HepG2 (cell line): Measurements from ENCODE around the gene INPP4B.

Experiments
- EHMT2 ChIP-seq: fragments of 200-600 bp; sonication (generic); IDR thresholded peaks from 2 replicates; pipeline ENCODE4 v1.7.0; 2017; ENCODE audit warnings: antibody characterized with exemption, low read depth, low read length, borderline replicate concordance
- ONECUT2 ChIP-seq: sonication (generic); formaldehyde crosslinking; IDR thresholded peaks from 2 replicates; pipeline ENCODE4 v1.4.0; 2020; ENCODE audit warnings: missing genetic modification reagents
- PCBP2 ChIP-seq: fragments of 200-400 bp; formaldehyde crosslinking; optimal IDR thresholded peaks from 2 replicates; pipeline ENCODE3; 2018; ENCODE audit warnings: low read length, low read depth; ENCODE audit not compliant: poor library complexity, severe bottlenecking
- TBP ChIP-seq: sonication (generic); formaldehyde crosslinking; IDR thresholded peaks from 2 replicates; pipeline ENCODE4 v1.5.0; 2020; ENCODE audit warnings: missing genetic modification reagents
- ZNF761 ChIP-seq: sonication (generic); formaldehyde crosslinking; conservative IDR thresholded peaks from 2 replicates; pipeline ENCODE4 v1.4.0; 2020; ENCODE audit warnings: mild to moderate bottlenecking, missing genetic modification reagents

- no peak for TF ChIP-seq ZNF761 (CRISPR knock-in tag)
- TF ChIP-seq EHMT2 = no peak
- TF ChIP-seq TBP (CRISPR knock-in tag) = no peak
- no peak for TF ChIP-seq PCBP2
- TF ChIP-seq ONECUT2 (CRISPR knock-in tag) = no peak
Observed at GRCh38 chr4:141977433-141977832, 868.7 kb downstream of the INPP4B start.
